M059J (cell line): Measurements from ENCODE around the gene PRKN. TPM values are rescaled to one million over a fixed set of nuclear protein-coding genes. Genes with fewer than 3 reads are reported as not detected.

ENCODE experiments used
- DNase-seq: peaks from one replicate; pipeline ENCODE4 v3.0.0-alpha.2; 2012; ENCODE audit warnings: low read depth
- total RNA-seq: library from RNA; depleted of rRNA; stranded (reverse); fragments of >200 nt; shearing (Covaris generic); gene quantifications from 2 replicates; pipeline ENCODE4 v1.2.3, GENCODE V29; 2014

Gene PRKN
- total RNA-seq, 1 experiment from 2014 or later = 0.07 TPM

DNA sequence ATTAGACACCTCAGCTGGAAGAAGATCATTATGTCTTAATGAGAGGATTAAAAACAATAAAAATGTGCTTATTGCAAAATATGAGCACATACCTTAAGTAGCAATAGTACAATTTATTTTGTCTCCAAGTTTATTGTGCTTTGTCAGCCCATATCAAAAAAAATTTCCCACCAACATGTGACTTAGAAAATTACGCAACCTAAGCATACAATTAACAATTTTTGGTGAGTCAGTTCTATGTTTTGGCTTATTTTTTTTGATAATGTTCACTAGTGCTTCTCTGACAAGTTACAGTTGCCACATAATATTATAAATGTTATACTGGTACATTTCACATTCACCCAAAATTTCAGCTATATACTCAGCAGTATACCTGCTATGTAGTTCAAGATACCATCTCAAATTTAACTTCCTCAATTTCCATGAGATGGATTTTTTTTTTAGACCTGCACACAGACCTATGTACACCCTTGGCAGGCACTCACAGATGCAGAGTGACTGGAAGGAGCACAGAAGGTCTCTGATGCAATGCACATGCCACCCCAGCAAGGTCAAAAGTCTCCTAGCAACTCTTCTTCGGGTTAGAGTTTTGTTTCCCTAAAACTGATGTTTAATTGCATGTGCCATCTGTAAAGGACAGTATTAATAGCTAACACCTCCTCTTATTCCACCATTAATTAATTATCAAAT lies 112.4 kb downstream of the PRKN start:
- no peak for DNase-seq

DNA sequence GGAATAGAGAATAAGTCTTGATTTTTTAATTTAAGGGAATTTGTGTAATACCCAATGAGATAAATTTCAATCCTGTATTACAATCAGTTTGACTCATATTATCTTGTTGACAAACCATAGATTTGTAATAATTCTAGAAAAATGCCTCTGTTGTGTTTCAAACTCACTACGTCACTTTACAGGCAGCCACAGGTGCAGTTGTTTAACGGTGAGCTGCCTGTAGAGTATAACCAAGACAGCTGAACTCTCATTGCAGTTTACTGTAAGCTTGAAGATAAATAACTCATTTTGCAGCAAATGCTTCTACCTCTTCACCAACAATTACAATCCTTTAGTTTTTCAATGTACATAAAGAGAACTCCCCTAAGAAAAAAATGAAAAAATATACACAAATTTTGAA lies 114.3 kb downstream of the PRKN start:
- no peak for DNase-seq

GRCh38 chr6:162612613-162613012 lies 115.0 kb downstream of the PRKN start:
- DNase-seq = no peak

- no peak for DNase-seq
Measured at GRCh38 chr6:162610351-162610750, 117.2 kb downstream of the PRKN start.

DNA sequence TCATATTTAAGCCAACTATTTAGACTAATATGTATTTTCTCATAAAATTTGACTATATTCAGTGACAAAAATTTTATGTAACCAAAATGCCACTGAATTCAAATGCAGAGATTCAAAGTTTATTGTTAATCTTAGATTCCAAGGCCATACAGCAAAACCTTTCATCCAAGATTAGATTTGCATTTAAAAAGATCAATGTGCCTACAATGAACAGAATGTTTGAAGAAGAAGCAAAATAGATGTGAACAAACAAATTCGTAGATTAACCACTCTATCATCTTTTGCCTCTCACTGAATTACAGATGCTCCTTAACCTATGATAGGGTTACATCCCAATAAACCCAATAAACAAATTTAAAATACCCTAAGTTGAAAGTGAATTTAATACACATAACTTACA lies 121.7 kb downstream of the PRKN start:
- DNase-seq = no peak

GRCh38 chr6:162603231-162604015 lies 124.1 kb downstream of the PRKN start:
- no peak for DNase-seq

- no peak for DNase-seq
Measured at GRCh38 chr6:162602759-162603158, 124.8 kb downstream of the PRKN start.

DNA sequence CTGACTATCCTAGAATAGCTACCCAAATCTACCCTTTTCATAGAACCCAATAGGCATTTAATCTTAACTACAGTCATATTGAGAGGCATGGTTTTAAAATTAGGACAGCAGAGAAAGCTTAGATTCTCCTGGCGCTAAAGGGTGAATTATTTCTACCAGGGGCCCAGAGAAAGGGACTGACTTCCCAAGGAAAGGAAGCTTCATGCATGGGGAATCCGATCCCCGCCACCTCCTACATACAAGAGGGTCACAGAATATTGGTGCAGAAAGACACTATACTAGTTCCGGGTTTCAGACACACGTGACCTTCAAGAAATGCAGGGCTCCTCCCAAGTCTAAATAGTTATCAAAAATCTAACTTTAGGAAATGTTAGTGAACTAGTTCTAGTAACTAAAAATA lies 130.9 kb downstream of the PRKN start:
- no peak for DNase-seq

DNA sequence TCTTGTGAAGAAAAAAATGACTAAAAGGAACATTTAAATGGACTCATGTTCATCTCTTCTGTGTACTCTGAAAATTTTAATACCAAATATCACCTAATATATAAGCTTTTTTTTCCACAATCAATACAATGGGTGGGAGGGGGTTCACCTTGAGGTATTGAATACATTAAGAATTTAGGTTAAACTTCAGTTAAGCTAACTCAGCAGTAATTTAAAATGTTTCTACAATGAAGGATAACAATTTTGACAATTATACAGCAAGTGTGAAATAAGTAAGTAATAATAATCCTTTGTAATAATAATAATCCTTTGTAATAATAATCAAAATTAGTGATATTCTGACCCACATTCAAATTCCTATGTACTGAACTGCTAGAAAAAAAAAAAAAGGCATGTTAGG lies 136.0 kb downstream of the PRKN start:
- no peak for DNase-seq

DNA sequence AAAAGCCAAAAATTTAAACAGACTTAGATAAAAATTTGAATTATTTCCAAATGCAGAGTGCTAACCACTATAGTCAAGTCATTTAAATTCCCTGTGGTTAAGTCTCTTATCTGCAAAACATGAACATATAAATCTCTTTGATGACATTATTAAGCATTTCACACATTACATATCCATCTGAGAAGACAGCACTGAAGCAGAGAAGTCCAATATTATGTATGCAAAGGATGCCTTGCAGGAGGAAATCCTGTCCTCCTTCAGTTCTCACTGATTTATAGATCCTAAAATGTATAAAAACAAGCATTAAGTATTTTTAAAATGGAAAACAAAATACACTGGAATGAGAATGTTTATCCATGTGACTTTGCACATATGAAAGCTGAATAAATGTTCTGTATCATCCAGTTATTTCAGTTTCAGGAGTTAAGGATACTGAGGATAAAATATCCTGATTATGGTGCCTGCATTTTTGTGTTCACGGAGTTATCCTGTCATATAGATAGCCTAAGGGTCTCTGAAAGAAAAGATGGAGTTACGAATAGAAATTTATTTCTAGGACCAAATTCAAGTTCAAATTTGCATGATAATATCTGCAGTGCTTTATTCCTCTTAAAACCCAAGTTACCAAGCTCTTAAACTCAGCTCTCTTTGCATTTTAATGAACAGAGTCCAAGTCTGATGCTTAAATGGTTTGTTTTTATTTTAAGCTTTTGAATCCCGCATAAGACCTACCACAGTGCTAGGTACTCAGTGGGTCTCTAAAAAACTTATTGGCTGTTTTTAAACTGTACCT lies 145.4 kb downstream of the PRKN start:
- no peak for DNase-seq

- DNase-seq = no peak
Measured at GRCh38 chr6:162580619-162581018, 146.9 kb downstream of the PRKN start.

DNA sequence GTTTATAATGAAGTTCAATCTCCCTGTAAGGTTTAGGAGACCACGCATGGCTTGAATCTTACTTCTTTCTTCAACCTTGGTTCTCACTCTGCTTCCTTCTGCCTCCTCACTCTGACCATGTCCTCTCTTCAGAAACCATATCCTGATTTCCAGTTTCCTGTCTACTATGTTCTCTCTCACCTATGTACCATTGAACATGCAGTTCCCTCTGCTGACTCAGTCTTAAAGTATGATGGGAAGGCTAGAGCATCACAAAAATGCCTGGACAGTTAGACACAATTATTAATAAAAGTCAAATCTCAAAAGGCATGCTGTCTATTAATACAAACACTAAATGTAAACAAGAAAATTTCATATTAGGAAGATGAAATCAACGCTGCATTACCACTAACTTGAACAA lies 151.6 kb downstream of the PRKN start:
- DNase-seq = no peak

DNA sequence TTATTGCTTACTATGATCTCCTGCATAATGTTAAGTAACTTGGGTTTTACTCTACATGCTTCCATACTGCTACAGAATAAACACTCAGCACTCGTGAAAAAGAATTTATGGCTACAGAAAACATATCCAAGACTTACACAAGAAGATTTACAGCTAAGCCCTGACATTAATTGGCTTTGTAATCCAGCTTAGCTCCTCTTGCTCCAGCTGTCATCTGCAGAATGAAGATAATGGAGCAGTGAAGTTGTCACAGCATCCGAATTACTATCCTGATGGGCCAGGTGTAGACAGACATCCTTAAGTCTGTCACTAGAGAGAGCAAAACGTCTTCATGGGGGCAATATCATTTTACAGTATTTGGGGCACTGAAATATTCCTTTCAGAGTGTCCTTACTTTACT lies 155.3 kb downstream of the PRKN start:
- DNase-seq = no peak

DNA sequence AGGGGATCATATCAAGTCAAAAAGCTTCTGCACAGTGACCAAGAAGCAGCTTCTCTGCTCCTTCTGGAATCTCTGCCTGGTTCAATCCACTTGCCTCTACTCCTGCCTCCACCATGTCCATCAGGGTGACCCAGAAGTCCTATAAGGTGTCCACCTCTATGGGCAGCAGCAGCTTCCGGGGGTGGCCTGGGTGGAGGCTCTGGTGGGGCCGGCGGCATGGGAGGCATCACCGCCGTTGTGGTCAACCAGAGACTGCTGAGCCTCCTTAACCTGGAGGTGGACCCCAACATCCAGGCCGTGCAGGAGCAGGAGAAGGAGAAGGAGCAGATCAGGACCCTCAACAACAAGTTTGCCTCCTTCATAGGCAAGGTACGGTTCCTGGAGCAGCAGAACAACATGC lies 159.3 kb downstream of the PRKN start:
- no peak for DNase-seq

DNA sequence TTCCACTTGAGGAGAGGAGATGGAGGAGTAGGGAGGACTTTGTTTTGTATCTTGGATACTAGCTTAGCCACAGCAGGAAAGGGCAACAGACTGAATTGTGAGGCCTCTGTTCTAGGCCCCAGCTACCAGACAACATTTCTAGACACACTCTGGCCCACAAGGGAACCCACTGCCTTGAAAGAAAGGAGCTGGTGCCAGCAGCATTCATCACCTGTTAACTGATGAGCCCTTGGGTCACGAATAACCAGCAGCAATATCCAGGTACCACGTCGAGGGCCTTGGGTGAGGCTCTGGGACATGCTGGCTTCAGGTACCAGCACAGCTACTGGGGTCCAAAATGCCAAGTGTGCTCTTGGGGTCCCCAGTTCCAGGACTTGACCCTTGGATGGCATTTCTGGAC lies 165.5 kb downstream of the PRKN start:
- no peak for DNase-seq

DNA sequence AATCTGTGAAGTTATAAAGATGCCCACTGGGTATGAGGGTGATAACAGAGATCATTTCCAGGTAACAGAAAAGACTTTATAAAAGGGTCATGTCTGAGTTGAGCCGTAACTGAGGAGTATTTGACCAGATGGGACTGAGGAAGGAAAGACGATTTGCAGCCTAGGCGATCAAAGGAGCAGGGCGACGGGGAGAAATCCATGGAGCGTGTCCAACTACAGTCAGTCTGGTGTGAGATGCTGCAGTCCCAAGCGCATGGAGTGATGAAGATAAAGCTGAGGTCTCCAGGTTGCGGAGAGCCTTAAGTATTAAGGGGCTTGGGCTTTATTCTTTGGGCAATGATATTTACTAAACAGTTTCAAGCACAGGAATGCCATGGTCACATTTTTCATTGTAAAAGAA lies 166.7 kb downstream of the PRKN start:
- no peak for DNase-seq

DNA sequence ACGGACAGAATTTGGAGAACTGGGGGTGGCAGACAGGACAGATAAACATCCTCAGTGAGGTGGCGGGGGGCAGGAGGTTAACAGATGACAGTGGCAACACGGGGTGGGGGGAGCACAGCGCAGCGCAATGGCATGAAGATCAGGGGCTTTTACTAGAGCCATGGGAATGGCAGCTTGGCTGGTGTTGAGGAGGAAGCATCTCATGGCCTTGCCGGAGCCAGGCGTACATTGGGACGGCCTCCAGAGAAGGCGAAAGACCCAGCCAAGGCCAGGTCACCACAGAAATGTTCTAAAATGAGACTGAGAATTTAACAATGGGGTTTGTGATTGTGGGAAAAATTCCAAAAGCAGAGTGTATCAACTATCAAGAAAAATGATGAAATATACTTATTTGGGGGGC lies 173.0 kb downstream of the PRKN start:
- no peak for DNase-seq

DNA sequence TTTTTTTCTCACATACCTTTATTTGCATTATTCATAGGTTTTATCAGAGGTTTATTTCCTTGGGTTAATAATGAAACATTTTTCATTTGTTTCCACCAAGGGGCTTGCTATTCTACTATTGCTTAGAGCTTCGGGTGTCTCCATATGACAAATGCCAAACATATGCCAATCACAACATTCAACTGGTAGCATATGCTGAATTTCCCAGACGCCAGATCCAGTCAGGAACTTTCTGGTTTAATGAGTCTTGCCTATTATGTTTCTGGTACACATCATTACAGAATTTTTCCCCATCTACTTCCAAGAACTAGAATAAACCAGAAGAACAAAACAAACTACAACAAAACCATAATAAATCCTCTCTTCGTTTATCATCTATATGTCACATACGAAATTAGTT lies 180.7 kb downstream of the PRKN start:
- DNase-seq = no peak

DNA sequence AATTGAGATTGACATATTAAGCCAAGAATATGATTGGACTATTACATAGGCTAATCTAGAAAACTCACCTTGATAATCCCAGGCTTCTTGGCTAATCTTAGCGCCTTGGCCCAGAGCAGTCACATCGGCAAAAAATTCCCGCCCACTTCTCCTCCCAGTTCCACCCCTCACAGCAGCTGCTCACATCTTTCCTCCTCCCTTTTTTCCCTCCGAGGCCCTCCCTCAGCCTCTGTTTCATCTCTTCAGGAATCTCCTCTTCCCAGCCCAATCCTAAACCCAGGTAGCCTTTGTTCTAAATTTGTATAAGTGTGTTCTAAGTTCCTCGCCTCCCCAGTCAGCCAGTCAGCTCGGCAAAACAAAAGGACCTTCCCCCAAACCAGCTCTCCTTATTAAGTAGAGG lies 184.3 kb downstream of the PRKN start:
- no peak for DNase-seq

- DNase-seq = no peak
Measured at GRCh38 chr6:162541019-162541601, 186.5 kb downstream of the PRKN start.

- DNase-seq = no peak
Measured at GRCh38 chr6:162539321-162539720, 188.2 kb downstream of the PRKN start.

DNA sequence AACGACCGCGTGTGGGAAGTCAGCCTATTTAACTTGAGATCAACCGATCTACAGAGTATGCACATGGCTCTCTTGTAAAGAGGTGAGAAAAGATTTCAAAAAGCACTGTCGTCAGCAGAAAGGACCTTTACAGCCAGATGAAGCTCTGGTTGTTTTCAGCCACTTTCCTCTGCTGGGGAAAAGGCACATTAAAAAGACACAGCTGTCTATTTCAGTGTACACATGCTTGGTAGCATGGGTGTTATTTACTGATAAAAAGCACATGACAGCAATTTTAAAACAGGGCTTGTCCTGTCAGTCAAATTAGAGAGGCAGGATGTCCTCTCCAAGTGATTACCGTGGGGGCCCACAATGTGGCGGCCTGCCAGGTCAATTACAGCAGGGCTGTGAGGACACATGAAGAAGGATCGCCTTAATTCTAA lies 188.9 kb downstream of the PRKN start:
- no peak for DNase-seq
